Amniotic stem cell (primary cell): ENCODE data around the gene NUTM1.
"Not testable (repeated sequence)": the region's sequence is repeated elsewhere in the genome, so short reads cannot be mapped to it uniquely, and the experiment has no call there.

Source experiments
- DNase-seq: peaks from one replicate; lab custom pipeline; 2025; lab: John Stamatoyannopoulos, UW

NUTM1 gene

DNA sequence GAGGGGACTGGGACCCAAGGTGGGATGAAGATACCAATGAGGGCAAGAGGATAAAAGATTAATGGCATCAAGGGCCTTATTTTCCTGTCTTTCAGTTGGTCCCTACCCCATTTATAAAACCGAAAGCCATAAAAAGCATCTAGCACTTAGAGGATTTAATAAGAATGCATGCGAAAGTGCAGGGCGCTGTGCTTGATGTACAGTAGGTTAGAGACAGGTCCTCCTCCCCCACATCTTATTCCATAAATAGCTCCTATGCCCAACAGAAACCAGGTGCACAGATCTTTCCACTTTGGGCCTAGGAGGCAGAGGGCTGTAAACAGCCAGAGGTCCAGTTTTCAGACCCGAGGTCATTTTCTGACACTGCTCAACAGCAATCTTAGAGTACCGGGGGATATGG, 22.7 kb downstream of the NUTM1 start:
- no peak for DNase-seq

DNA sequence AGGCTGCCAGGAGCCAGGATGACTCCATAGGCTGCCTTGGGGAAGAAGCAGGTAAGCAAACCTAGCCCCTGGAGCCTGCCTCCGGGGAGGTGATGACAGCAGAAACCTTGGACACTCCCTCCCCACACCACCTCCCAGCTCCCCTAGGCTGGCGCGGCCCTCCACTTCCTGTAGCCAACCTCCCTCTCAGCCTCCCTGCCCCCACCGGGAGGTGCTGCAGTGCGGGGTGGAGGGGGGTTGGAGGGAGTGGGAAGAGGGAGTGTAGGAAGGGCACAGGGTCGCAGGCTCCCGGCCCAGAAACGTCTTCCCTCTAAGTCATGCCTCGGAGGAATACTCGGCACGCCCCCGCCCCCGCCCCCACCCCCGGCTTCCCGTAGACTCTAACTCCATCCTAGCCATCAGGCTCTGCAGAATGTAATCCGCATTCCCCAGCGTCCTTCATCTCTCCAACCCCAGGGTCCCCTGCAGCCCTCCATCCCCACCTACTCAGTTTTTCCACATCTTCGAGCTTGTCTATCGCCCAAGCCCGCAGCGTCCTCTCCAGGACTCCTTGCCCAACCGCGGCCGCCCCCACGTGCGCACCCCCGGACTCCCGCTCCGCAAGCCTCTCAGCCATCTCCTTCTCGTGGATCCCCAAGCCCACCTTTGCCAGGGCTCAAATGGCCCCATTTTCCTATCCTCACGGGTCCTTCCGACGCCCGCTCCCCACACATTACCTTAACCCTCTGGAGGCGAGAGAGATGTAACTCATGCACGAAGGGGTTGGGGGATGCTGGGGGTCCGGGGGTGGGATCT, 23.4 kb downstream of the NUTM1 start:
- DNase-seq, result peak; percentile 15

DNA sequence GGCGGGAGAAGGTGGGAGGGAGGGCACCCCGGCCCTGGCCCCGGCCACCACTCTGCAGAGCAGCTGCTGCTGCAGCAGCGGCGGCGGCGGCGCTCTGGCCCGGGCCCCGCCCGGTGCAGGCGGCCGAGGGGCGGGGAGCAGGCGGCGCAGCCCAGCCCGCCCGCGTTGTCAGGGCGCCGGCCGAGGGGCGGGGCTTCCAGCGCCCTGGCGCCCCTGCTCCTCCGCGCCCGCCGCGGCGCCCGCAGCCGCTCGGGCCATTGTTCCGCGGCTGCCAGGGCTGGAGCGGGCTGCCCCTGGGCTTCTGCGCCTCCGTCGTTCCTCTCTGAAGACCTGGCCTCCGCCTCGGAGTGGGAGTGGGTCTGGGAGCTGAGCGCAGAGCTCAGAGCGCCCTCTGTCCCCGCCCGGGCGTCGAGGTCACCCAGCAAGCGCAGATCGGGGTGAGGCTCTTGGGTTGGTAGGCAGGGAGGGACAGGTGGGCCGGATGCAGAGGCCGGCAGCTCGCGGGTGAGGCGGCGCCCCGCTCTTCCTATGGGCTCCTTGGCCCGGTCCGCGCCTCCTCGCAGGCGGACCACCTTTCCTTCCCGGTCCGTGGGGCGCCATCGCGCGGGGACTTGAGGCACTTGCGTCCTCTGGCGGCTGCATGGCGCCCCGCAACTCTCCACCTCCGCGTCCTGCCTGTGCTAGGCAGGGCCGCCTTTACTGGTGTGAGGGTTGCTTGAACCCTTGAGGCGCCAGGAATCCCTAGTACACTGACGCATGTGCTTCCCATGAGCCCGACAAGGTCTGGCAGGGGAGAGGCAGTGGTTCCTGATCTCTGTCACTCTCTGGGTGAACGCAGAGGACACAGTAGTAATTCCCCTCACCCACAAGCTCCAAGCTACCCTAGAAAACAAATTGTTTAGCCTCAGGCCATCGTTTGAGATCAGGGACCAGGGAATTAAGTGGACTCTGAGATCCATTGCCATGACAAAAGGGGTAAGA, 24.3 kb downstream of the NUTM1 start, which contains the start of gene LPCAT4:
LPCAT4 (minus strand) TSS at position 96 of the 981 bp plus-strand sequence. CDS start 96 bp downstream, outside the sequence.
- peak; percentile 81 for DNase-seq

DNA sequence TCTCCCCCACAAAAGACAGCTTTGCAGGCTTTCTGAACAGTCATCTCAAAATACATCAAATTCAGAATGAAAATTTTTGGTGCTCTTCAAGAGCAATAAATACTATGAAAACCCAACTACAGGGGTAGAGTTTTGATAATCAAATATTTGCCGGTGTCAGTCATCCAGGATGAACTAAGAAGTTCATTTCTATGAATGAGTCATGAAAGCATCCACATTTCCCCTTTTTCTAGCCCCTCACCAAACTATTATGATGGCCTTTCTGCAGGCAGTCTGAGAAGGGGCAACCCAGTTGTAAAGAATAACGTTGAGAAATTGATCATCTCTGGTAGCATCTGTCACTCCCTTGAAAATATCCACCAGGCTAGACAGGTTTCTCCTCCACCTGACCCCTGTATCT, 27.0 kb downstream of the NUTM1 start:
- no peak for DNase-seq

DNA sequence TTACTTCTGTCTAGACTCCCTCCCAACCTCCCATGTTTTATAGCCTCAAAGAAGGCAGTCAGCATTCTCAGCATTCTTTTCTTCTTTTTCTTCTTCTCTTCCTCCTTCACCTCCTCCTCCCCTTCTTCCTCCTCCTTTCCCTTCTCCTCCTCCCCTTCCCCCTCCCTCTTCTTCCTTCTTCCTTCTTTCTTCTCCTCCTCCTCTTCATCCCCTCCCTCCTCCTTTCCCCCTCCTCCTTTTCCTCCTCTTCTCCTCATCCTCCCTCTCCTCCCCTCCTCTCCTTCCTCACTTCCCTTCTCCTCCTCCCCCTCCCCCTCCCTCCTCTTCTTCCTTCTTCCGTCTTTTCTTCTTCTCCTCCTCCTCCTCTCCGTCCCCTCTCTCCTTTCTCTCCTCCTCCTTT, 27.5 kb downstream of the NUTM1 start:
- DNase-seq, result no peak

DNA sequence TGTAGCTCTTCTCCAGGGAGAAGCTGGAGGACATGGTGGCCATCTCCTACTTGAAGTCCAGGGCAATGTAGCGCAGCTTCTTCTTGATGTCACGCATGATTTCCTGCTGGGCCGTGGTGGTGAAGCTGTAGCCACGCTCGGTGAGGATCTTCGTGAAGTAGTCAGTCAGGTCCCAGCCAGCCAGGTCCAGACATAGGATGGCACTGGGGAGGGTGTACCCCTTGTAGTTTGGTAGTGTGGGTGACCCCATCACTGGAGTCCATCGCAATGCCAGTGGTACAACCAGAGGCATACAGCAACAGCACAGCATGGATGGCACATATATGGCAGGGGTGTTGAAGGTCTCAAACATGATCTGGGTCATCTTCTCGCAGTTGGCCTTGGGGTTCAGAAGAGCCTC, 30.8 kb downstream of the NUTM1 start:
- no peak for DNase-seq

DNA sequence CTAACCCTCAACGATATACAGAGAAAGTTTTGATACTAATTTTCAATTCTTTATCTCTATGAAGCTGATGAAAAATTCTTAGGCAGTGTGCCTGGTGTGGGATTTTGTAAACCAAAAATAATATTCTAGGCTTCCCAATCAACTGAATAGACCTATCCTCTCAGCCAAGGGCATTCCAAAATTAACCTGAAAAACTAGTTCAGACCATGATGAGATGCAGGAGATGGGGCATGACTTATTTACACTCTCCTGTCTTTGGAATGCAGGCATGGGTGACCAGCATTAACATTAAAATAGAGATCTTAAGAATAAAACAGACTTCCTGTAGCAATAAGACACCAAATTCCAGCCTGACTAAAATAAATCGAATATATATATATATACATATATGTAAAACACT, 31.7 kb downstream of the NUTM1 start:
- DNase-seq, result no peak

DNA sequence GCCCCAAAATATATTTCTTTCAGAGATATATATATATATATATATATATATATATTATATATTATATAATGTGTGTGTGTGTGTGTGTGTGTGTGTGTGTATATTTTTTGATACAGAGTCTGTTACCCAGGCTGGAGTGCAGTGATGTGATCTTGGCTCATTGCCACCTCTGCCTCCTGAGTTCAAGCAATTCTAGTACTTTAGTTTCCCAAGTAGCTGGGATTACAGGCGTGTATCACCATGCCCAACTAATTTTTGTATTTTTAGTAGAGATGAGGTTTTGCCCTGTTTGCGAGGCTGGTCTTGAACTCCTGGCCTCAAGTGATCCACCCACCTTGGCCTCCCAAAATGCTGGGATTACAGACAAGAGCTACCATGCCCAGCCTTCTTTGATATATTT, 32.4 kb downstream of the NUTM1 start:
- DNase-seq, result not testable (repeated sequence)

DNA sequence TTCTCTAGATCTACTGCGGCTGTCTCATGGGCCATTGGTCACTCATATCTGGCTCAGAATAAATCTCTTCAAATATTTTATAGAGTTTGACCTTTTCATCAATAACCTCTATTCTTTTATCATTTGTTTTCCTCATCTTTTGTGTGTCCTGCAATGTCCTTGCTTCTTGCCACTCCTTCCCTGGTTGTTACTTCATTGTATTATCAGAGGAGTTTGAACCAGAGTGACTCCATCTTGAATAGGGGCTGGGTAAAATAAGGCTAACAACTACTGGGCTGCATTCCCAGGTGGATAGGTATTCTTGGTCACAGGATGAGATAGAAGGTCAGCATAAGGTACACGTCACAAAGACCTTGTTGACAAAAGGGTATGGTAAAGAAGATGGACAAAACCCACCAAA, 33.7 kb downstream of the NUTM1 start:
- no peak for DNase-seq

DNA sequence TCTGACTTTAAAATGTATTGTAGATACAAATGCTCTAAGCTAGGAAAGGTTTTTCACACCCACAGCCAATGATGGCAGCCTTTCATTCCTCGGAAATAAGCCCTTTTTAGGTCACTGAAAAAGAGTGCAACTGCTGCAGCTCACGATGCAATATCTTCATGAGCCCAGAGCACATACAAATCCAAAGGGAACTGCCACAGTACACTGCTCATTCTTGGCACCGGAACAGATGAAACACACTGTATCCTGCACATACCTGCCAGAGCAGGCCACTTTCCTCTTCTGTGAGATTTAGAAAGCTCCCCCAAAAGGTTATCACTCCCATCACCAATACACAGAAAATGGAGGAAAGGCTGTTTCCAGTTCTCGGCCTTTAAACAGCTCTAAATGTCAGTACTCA, 37.4 kb downstream of the NUTM1 start:
- not testable (repeated sequence) for DNase-seq

DNA sequence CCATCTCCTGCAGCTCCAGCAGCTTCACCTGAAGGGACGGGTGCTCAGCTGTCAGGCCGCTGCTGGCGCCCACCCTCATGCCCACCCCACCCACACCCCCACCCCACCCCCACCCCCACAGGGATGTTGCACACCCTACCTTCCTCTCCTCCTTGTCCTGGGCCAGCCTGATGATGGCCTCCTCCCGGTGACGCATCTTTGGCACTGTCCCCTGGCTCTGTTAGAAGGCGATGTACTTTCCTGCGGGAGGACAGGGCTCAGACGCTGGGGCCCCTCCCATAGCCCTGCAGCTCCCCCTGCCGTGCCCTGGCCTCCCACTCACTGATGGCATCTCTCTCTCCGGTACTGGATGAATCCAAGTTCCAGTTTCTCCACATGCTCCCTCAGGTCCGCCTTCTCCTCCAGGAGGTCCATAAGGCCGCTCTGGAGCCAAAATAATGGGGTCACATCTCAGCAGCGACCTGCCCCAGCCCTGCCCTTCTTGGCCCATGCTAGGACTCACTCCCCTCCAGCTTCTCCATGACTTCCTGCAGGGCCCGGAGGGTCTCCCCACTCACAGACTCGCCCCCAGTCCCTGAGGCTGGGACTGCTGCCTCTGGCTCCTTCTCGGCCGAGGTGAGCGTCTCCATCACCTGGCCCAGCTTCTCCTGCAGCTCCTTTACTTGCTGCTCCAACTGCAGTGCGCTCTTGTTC, 38.9 kb downstream of the NUTM1 start:
- DNase-seq, result not testable (repeated sequence)

DNA sequence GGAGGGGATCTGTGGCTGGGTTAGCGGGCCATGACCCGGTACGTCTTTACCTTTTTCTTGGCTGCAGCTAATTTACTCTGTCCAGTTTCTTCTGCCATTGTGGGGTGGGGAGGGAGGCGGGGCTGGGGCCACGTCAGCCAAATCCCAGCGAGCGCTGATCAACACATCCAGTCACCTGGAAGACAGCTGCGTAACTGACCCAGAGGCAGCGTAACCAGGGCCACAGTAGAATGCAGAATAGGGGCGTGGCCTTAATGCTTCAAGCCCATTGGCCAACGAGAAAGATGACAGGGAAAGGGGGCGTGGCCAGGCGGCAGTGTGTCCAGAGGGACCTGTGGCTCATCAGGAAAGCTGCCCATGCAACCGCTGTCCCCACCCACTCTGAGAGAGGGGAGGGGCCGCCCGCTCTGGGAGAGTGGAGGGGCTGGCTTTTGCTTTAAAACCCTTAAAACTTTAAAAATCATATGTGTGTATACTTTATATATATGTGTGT, 46.5 kb downstream of the NUTM1 start:
- not testable (repeated sequence) for DNase-seq

DNA sequence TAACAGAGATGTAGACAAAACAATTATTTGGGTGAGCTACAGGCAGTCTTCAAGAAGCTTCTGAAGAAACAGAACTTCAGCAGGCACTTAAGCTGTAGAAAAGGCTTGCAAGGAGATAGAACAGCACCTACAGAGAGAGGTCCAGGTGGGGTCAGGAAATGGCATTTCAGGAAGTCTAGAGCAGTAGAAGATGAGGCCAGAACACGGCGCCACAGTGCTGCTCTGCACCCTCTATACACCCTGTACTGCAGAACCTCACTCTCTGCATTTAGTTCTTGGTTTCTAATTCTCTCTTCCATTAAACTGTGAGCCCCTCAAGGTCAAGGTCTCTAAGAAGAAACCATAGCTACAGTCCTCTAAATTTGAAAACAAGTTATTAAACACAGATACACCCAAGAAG, 49.9 kb downstream of the NUTM1 start:
- DNase-seq, result not testable (repeated sequence)

DNA sequence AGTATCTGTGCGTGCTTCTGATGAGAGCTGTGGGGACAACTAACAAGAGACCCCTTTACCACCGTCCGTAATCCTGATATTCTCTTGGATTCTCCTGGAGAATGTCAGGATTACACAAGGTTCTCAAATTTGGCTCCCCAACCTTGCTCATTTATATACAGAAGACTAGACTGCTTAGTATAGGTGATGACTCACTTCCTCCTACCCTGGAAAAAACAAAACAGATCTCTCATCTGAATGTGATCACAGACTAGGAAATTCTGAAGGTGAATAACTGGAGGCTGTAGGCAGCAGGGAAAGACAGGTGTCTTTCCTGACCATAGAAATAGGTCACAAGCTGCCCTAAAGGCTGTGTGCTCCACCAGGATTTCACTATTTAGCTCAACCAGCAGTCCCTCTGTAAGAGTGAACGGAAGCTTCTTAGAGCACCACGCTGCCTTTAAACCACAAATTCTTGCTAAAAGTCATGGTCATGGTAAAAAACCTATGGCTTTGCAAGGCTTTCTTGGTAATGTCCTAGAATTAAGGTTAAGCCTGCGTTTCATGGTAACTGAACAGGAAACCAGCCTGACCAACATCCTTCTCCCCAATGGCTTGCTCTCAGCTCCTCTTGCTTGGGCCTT, 54.6 kb downstream of the NUTM1 start:
- DNase-seq, result not testable (repeated sequence)

DNA sequence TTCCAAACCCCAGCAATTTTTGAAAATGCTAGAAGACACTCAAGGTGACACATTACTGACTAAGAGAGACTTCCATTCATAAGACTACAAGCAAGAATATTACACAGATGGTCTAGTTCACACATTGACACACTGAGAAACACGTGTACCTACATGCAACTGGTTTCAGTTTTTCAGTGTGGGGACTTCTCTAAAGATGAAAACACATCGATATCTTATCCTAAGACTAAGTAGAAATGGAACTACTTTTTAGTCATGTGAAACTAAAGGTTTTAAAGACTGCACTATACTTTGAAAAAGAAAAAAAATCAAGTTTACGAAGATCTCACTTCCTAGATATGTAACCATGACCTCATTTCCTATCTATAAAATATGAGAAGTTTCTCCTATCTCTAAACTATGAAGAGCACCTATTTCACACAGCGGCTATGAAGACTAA, 60.1 kb downstream of the NUTM1 start:
- DNase-seq, result not testable (repeated sequence)

DNA sequence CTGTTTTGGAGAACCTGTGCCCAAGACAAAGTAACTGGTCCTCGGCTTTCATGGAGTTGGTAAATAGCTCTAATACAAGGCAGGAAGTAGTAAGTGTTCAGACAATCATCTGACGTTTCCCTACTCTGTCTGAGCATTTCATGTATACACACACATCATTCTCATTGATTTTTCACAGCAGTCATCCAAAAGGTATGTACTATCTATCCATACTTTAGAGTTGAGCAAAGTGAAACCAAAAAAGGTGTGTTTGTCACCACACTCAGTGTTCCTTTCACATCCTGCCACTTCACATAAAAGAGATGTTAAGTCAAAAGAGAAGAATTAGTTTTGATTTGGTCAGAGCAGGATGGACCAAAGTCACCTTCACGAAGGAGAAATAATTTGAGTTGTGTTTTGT, 60.8 kb downstream of the NUTM1 start:
- DNase-seq, result not testable (repeated sequence)
